T1000 (cell line): ENCODE results near the gene FSHR.

ENCODE experiments used
- DNase-seq: peaks from one replicate; lab custom pipeline; 2025; ENCODE audit warnings: mixed read lengths; lab: John Stamatoyannopoulos, UW

The FSHR gene

DNA sequence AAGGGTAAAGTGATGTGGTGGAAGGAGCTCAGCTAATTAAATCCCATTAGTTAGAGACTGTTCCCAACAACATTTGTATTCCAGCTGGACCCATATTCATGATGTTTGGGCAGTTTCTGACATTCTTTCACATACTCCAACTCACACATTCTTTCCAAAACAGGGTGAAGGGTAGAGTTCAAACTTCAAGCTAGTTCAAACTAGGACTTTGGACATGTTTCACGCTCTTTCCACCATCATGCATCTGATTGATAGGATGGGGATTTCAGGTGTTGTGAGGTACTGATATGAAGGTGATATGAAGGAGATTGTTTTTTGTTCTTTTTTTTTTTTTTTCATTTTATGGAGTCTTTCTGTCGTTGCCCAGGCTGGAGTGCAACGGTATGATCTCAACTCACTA, 201.7 kb downstream of the FSHR start:
- DNase-seq = no peak

DNA sequence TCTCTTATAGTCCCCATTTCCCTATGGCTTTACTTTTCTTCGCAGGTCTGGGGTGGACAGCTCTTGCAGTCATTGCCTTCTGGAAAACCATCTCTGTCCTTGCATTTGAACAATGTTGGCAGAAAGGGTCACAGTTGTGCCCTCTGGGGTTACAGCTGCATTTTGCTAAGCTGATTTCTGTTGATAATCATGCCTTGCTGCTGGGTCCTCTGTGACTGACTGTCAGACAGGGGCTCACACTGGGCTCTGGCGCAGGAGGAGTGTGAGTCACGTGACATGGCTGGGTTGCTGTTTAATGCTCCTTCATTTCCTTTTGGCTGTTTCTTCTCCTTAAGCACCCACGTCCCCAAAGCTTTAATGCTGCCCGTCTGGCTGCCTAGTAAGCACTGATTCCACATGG, 202.2 kb downstream of the FSHR start:
- no peak for DNase-seq

DNA sequence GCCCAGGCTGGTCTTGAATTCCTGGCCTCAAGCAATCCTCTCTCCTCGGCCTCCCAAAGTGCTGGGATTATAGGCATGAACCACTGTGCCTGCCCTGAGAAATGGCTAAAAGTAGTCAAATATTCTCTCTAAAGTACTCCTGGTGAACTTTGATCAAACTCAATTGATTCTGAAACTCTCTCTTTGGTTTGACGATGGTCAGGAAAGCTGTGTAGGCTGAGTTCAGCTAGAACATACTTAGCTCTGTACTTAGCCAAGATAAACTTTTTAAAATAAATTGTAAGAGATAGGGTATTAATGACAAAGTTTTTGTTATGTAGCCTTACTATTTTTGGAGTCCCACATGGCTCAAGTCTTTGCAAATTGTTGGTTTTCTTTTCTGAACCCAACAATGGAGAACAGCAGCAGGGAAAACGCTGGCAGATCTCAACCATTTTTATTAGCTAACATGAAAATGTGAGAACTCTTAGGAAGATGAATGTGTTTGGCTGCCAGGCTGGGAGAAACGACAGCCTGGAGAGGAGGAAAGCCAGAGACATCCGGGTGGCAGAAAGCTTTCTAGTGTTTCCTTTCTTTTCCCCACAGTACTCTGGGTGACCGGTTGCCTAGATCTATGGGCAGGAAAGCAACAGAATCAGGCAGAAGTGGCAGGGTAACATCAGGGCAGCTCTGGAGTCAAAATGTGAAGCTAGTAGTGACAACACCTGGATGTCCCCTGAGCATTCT, 205.8 kb downstream of the FSHR start:
- DNase-seq = no peak

DNA sequence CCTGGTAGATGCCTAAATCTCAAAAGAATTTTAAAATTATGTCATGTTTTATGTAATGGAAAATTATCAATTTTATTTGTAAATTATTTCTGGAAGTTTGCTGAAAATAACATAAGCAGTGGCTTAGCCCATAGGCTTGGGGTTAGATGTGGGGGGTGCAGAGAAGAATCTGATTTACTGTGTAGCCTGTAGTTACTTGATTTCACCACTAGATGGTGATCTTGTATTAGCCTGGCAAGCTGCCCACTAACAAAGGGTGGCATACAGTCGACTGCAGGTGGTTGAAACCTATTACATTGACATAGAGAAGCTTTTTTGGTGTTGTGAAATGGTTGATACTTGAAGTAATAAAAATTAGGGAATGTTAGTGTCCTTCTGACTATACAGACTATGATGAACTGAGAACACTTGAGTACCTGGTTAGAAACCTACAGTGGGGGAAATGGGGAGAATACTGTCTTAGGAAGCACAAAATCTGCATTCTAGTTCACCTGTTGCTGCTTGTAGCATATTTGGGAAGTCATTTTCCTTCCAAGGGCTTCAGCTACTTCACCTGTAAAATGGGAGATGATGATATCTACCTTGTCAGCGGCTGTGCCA, 207.8 kb downstream of the FSHR start:
- peak; percentile 22 for DNase-seq

DNA sequence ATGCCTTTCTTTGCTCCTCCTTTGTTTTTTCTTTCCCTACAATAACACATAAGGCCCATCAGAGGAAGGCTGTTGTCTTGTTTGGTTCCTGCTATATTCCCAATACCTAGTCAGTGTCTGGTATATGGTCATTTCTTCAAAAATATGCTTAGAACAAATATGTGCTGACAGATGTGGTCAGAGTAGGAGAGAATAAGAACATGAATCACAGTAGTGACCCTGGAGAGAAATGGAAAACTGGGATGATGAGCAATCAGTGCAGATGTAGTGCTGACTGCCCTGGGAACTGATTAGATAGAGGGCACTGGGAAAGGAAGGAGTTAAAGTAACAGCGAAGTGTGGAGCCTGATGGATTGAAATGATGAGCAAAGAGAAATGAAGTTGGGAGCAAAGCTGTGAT, 209.4 kb downstream of the FSHR start:
- no peak for DNase-seq

DNA sequence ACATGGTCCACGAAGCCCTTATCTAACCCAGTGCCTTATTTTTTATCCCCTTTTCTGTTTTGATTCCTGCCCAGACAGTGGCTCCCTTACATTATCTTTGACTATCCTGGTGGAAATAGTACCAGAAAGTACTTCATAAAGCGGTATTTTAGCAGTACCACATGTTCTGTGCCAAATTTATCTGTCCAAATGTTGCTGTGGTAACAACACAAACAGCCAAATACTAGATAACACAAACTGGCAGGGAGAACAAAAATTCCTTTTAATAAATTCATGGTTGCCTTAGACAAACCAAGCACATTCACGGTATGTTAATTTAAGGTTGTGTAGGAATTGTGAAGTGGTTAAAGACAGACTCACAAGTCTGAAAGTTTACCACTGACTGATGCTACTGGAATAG, 210.9 kb downstream of the FSHR start:
- no peak for DNase-seq

DNA sequence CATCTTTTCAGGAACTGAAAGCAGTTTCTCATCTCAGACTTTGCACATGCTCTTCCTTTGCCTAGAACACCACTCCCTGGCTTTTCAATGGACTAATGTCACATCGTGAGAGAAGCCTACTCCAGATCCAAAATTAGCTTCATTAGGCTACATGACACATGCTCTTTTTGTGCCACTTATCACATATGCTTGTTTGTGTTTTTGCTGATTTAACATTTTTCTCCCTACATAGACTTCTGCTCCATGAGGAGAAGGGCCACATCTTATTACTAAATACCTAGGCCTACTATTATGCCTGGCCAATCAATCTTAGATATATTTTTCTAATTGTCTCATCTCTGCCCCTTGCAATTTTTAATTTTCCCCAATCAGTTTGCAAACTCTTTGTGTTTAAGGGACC, 212.4 kb downstream of the FSHR start:
- DNase-seq = no peak

DNA sequence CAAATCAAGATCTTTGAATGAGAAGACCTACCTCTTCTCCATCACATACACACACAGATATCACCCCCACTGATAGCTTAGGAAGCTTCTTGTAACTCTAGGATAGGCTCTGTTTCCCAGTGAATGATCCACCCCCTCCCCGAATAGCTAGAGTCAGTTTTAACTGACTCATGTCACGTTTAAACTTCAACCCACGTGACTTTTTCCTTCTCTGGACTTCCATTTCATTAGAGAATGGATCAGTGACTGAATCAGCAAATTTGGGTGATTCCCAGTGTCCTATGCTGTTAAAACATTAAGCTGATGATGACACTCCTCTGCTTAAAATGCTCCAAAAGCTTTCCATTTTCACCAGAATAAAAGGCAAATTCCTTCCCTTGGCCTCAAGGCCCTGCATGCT, 212.9 kb downstream of the FSHR start:
- DNase-seq = no peak

DNA sequence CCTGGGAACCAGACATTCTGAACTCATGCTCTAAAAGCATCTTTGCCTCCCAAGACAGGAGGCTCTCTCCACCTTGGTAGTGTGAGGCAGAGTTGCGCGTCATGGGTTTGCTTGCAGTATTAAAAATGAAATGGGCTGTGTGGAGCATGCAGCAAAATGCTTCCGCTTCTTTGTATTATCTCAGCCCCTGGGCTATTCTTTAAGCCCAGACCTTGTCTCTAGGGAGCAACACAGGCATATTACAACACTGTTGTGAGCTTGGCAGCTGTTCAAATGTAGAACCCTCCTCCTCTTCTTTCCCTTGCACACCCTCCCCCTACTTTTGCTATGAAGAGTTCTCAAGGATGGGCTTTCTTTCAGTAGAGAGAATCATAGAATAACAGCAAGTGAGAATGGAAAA, 213.7 kb downstream of the FSHR start:
- DNase-seq = no peak

DNA sequence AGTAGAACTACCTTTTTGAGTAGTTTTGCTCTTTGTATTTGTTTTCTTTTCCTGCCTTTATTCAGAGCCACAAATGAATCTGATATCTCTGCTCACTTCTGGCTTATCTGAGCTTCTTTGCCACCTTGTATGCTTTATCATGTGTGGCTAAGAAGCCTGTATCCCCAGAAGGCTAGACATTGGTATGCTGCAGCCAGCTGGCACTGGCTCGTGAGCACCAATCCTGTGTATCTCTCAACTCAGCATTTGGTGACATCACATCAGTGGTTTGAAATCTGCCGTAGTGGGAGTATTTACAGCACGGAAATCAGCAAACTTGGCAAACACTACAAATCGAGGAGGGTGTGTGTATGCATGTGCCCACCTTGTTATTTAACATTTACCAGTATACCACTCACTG, 215.1 kb downstream of the FSHR start:
- DNase-seq = no peak

DNA sequence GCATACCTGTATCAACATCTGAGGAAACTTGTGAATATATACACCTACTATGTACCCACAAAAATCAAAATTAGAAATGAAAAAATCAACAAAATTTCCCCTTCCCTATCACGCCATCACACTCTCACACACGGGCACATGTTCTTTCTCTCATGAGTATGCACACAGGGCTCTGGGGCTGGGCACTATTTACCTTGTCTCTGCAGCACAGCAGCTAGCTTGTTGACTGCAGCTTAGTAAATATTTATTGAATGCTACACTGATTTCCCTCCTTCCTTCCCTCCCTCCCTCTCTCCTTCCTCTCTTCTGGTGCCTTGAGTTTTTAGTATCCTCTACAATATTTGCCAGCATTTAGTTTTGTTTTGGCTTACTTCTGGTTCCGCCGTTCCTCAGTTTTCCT, 216.1 kb downstream of the FSHR start:
- DNase-seq = no peak

DNA sequence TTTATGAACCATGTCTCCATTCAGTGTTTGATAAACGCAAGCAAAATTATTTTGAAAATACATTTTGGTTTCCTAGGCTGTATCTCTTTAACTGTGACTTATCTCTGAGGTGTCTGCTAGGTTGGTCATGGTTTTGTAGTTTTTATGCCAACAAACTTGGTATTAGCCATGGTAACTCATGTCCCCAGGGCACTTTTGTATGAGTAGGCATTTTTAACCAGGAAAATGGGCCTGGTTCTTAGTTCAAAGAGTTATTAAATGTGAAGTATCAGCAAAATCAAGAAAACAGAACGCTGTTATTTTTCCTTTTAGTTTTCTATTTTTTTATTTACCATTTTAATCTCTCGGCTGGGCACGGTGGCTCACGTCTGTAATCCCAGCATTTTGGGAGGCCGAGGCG, 219.5 kb downstream of the FSHR start:
- DNase-seq = no peak

DNA sequence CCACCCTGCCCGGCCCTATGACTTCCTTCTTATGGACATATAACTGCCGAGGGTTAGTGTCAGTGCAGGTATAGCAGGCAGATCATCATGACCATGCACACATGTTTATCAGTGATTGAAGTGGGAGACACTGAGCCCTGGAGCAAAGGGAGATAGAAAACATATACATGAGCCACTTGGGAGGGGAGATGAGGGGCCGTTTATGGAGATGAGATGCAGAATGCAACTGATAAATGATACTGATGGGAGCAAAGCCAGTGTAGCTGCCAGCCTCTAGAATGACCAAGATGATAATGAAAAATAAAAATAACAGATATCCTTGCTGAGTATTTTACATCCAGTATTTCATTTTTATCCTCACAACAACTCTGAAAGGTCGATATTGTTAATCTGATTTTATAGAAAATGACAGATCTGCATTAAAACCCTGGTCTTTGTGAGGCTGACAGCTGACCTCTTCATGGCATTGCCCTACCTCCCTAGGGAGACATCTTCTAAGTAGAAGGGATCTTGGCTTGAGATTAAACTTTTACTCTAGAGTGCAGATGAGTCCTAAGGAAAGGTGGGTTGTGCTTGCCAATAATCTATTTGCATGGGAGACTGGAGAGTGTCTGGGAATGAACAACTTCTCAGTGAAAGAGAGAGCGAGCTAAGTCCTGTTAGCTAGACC, 220.4 kb downstream of the FSHR start:
- DNase-seq = no peak

DNA sequence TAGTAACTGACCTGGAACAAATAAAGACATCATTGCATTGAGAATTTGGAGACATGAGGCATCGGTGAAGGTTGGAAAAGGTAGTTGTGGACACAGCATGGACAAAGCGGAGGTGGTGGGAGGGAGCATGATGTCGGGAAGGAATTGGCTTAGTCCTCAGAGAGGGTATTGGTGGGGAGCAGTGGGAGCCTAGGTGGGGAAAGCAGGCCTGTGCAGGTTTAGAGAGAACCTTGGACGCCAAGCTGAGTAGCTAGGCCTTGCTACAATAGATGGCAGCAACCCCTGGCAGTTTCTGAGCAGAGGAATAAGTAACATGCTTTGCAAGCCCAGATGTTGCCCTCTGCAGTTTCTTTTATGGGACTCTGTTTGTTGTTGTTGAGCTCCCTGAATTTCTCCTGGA, 221.6 kb downstream of the FSHR start:
- DNase-seq = no peak

DNA sequence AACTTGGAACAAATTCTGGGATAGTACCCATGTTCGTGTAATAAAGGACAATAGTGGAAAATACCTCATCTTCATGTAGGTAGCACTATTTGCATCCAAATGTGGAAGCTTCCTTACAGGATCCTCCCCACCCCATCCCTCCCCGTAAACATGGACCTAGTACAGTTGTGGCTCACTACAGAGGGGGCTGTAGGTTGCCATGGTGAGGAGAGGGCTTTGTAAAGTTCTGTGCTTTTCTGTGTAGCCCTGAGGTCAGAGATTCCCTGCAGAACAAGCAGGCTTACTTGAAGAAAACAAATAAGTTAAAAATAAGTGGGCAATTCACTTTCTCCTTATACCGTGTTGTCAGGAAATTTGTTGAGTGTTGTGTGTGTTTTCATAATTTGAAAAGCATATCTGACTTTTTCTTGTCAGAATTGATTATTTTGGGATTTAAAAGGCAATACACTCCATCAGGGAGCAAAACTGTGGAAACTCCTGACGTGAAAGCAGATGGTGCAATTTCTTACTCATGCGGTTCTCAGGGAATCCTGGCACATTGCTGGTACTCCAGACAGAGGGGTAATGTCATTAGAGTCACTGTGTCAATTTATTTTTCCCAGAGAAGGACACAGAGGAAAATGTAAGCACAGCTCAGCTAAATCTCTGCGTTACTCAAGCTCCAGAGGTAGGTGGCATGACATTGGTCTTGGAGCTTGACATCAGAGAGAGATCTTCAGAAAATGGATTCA, 224.6 kb downstream of the FSHR start:
- no peak for DNase-seq

DNA sequence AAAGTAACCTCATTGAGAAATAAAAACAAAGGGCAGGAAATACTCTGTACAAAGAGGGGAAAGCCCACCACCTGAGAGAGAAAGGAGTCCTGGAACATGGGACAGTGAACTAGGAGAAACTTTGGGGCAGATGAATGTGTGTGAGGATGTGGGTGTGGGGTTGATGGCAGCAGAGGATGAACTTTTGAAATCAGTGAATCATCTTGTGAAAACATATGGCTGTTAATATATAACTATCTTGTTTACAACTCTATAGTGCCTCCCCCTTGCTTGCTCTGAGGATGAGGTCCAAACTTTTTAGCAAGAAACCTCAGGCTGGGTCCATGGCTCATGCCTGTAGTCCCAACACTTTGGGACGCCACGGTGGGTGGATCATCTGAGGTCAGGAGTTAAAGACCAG, 227.0 kb downstream of the FSHR start:
- DNase-seq = no peak

DNA sequence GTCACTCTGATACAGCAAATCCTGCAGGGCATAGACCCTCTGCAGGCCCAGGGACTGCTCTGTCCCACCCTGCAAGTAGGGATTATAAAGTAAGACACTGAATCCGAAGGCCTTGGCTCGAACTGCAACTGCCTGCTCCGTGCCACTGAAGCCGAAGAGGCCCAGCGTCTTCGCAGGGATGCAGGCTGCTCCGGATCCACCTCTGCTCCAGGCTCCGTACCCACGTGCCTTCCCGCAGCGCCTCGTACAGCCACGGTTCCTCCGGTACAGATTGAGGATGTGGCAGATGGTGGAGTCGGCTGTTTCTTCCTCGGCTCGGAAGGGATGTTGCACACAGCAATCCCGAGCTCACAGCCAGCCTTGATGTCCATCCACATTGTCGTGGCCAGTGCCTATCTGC, 238.4 kb downstream of the FSHR start:
- DNase-seq = no peak

DNA sequence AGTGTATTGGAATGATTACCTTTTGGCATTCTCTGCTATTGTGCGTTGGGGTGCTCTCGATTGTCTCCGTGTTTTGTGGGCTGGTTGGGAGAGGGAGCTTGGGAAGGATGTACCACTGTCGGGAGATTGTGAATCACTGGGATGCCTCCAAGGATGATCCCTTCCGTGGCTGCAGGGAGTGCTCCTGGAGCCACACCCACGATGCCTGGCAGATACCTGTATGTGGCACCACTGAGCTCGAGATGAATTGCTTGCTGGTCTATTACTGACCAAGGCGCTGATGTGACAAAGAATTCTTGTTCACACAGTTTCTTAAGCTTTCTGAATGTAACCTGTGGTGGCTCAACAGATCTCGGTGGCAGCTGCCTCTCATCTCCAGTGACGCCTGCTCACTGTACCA, 239.1 kb downstream of the FSHR start:
- no peak for DNase-seq

DNA sequence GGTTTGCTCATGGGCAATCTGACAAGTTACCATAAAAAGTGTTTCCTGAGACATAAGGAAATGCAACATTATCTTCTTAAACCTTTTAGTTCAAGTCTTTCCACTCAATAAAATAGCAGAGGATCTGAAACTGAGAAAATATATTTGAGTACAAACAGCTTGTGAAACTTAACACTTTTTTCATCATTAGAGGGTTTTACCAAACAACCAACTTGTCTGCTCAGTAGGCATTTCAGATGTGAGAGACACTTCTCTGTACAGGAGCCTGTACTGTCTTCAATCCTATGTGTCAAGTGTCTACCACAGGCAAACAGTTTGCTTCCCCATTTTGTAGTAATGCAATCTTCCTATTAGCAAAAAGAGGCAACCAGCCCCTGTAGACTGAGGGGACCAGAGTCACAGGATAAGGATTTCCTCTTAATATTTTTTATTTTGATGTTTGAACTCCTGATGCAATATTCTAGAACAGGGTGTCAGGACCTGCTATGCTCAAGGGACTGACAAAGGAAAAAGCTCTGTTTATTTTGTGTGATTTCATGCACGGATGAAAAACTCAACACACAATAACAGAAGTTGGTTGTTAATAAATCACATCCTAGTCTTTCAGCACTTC, 239.7 kb downstream of the FSHR start:
- DNase-seq = no peak
